OCI-LY1 (cell line): ENCODE data around the gene VIL1.

Source experiments
- H2AFZ ChIP-seq: fragments of 200-600 bp; sonication (generic), shearing (Covaris generic); 2 replicates; pipeline ENCODE4 v1.6.0; 2014; ENCODE audit warnings: antibody characterized with exemption, mild to moderate bottlenecking, low read length
- H3F3A ChIP-seq: fragments of 200-600 bp; sonication (generic), shearing (Covaris generic); 2 replicates; pipeline ENCODE4 v1.6.0; 2014; ENCODE audit warnings: mild to moderate bottlenecking, antibody characterized with exemption, low read length, moderate library complexity; ENCODE audit not compliant: insufficient read depth
- H3K27ac ChIP-seq: fragments of 200-600 bp; sonication (generic); 2 replicates; pipeline ENCODE4 v1.5.1; 2014; ENCODE audit warnings: low read length, mixed run types, mild to moderate bottlenecking, low read depth; ENCODE audit not compliant: poor library complexity, severe bottlenecking
- H3K27me3 ChIP-seq: fragments of 200-600 bp; sonication (generic); 2 replicates; pipeline ENCODE4 v1.6.0; 2014; ENCODE audit warnings: antibody characterized with exemption, mild to moderate bottlenecking, low read length, moderate library complexity; ENCODE audit not compliant: insufficient read depth
- H3K36me3 ChIP-seq: fragments of 200-600 bp; sonication (generic); 2 replicates; pipeline ENCODE4 v1.6.1; 2014; ENCODE audit warnings: mild to moderate bottlenecking, antibody characterized with exemption, low read length, moderate library complexity, mixed read lengths; ENCODE audit not compliant: insufficient read depth
- H3K4me1 ChIP-seq: fragments of 200-600 bp; sonication (generic); 2 replicates; pipeline ENCODE4 v1.5.1; 2014; ENCODE audit warnings: mild to moderate bottlenecking, low read length, moderate library complexity; ENCODE audit not compliant: insufficient read depth, severe bottlenecking
- H3K4me2 ChIP-seq: fragments of 200-600 bp; sonication (generic), shearing (Covaris generic); 2 replicates; pipeline ENCODE4 v1.6.1; 2014; ENCODE audit warnings: low read length
- H3K4me3 ChIP-seq: fragments of 200-600 bp; sonication (generic); 2 replicates; pipeline ENCODE4 v1.5.1; 2014; ENCODE audit warnings: low read length, low read depth, mild to moderate bottlenecking, mixed read lengths; ENCODE audit not compliant: poor library complexity, severe bottlenecking
- H3K79me2 ChIP-seq: fragments of 200-600 bp; shearing (Covaris generic); 2 replicates; pipeline ENCODE4 v1.6.1; 2016; ENCODE audit warnings: mixed run types, low read length, mixed read lengths; ENCODE audit not compliant: insufficient read depth
- H3K9ac ChIP-seq: fragments of 200-600 bp; sonication (generic), shearing (Covaris generic); 2 replicates; pipeline ENCODE4 v1.6.1; 2014; ENCODE audit warnings: mild to moderate bottlenecking, low read length, mixed read lengths
- H3K9me2 ChIP-seq: fragments of 200-600 bp; sonication (generic), shearing (Covaris generic); 2 replicates; pipeline ENCODE4 v1.6.1; 2014; ENCODE audit warnings: low read depth, mild to moderate bottlenecking, low read length, mixed read lengths
- H3K9me3 ChIP-seq: fragments of 200-600 bp; shearing (Covaris generic); 2 replicates; pipeline ENCODE4 v1.6.1; 2014; ENCODE audit warnings: low read length, mixed read lengths
- H4K20me1 ChIP-seq: fragments of 200-600 bp; sonication (generic), shearing (Covaris generic); 2 replicates; pipeline ENCODE4 v1.6.0; 2016; ENCODE audit warnings: mild to moderate bottlenecking, low read length; ENCODE audit not compliant: insufficient read depth
- CTCF ChIP-seq: fragments of 200-600 bp; sonication (generic), shearing (Covaris generic); IDR thresholded peaks from 2 replicates; pipeline ENCODE4 v1.5.1; 2017; ENCODE audit warnings: mild to moderate bottlenecking, antibody characterized with exemption, low read length, moderate library complexity, mixed read lengths
- EZH2 ChIP-seq: fragments of 200-600 bp; sonication (generic), shearing (Covaris generic); IDR thresholded peaks from 2 replicates; pipeline ENCODE4 v1.8.0; 2017; ENCODE audit warnings: borderline replicate concordance, mixed run types, mild to moderate bottlenecking, antibody characterized with exemption, low read length, moderate library complexity, mixed read lengths

VIL1 gene

GRCh38 chr2:218383892-218384519, 34.9 kb upstream of the VIL1 start:
- TF ChIP-seq EZH2: no peak
- no peak for TF ChIP-seq CTCF
- no peaks in the 10 kb centered on the region for H3K4me1 ChIP-seq
- H3K9ac ChIP-seq: no peak overlapping the region

GRCh38 chr2:218384975-218385374, 33.9 kb upstream of the VIL1 start:
- no peak overlapping the region for H3K4me2 ChIP-seq
- no peak overlapping the region for H3K27ac ChIP-seq
- no peaks in the 10 kb centered on the region for H4K20me1 ChIP-seq
- no peaks in the 10 kb centered on the region for H3K9me3 ChIP-seq
- H3K4me1 ChIP-seq: no peaks in the 10 kb centered on the region
- H3F3A ChIP-seq: no peaks in the 10 kb centered on the region
- TF ChIP-seq CTCF (no peak), EZH2 (no peak)
- H2AFZ ChIP-seq: no peak overlapping the region
- H3K36me3 ChIP-seq: no peaks in the 10 kb centered on the region
- H3K9ac ChIP-seq: no peak overlapping the region
- H3K27me3 ChIP-seq: peaks cover 13% of the 10 kb centered on the region
- no peaks in the 10 kb centered on the region for H3K79me2 ChIP-seq
- H3K9me2 ChIP-seq: no peaks in the 10 kb centered on the region
- no peak overlapping the region for H3K4me3 ChIP-seq

More at GRCh38 chr2:218383892-218384519, 34.9 kb upstream of the VIL1 start:
- Histone ChIP-seq H3K27me3 (peaks cover 13% of the 10 kb centered on the region), H3K27ac (no peak overlapping the region), H3K36me3 (no peaks in the 10 kb centered on the region), H3F3A (no peaks in the 10 kb centered on the region), H4K20me1 (no peaks in the 10 kb centered on the region), H2AFZ (no peak overlapping the region), H3K9me2 (no peaks in the 10 kb centered on the region), H3K4me2 (no peak overlapping the region), H3K9me3 (no peaks in the 10 kb centered on the region), H3K4me3 (no peak overlapping the region), H3K79me2 (no peaks in the 10 kb centered on the region)

- H3K79me2 ChIP-seq: no peaks in the 10 kb centered on the region
- H3K4me2 ChIP-seq: no peak overlapping the region
- no peak overlapping the region for H3K27ac ChIP-seq
- H3K27me3 ChIP-seq: peaks cover 10% of the 10 kb centered on the region
- no peaks in the 10 kb centered on the region for H3K9me2 ChIP-seq
- H3K4me3 ChIP-seq: no peak overlapping the region
- no peaks in the 10 kb centered on the region for H3F3A ChIP-seq
- H3K36me3 ChIP-seq: no peaks in the 10 kb centered on the region
- H3K9me3 ChIP-seq: no peaks in the 10 kb centered on the region
- TF ChIP-seq CTCF (no peak), EZH2 (no peak)
- no peaks in the 10 kb centered on the region for H3K4me1 ChIP-seq
- H4K20me1 ChIP-seq: no peaks in the 10 kb centered on the region
- no peak overlapping the region for H2AFZ ChIP-seq
- H3K9ac ChIP-seq: no peak overlapping the region
Observed at GRCh38 chr2:218386505-218387368, 32.2 kb upstream of the VIL1 start.
